ENCODE data around the gene SFMBT1. TPM values are rescaled to one million over a fixed set of nuclear protein-coding genes. Genes with fewer than 3 reads are reported as not detected.

The SFMBT1 gene
- total RNA-seq, 1 experiment from 2014 or later, result 14.8 TPM

GRCh38 chr3:53032609-53033008, 13.3 kb downstream of the SFMBT1 start:
- no peaks in the 10 kb centered on the region for H3K36me3 ChIP-seq (ENCODE audit: control insufficient read depth in 1 of 2, insufficient read depth in 2 of 2, low read length in 2 of 2)
- H3K4me2 ChIP-seq (ENCODE audit: low read length), result no peak overlapping the region
- no peaks in the 10 kb centered on the region for H3K27me3 ChIP-seq (ENCODE audit: insufficient read depth, low read length)
- DNase-seq (ENCODE audit: low read depth, low spot score) (no peak), ATAC-seq (no peak)
- POLR2A ChIA-PET, result no interaction called here
- intact Hi-C loops (cut with micrococcal nuclease), result no loop called here
- no peaks in the 10 kb centered on the region for H3K9me2 ChIP-seq (ENCODE audit: insufficient read depth)
- TF ChIP-seq JUND (IDR thresholded peaks at IDR 0.05) (no peak), EZH2 (IDR thresholded peaks at IDR 0.05) (no peak), RAD21 (IDR thresholded peaks at IDR 0.05; ENCODE audit: low read depth) (no peak), CEBPB (IDR thresholded peaks at IDR 0.05; ENCODE audit: low read depth) (no peak)
- RAD21 ChIA-PET (ENCODE audit: low non-redundant PET in 1 of 2, low total read pairs in 2 of 2, uncharacterized antibody in 2 of 2, unreplicated experiment in 2 of 2), result no interaction called here
- no peak overlapping the region for H3K27ac ChIP-seq (ENCODE audit: low read depth, low read length)
- no peak overlapping the region for H3K4me3 ChIP-seq (replicated peaks in 1 of 2; ENCODE audit: low read depth in 1 of 2, low read length in 2 of 2)
- BruUV-seq (replicated peaks), result no TSS peak
- CTCF ChIA-PET, result no interaction called here
- H2AFZ ChIP-seq (ENCODE audit: low read depth, low read length, poor library complexity, severe bottlenecking), result no peak overlapping the region
- peaks cover 7 to 14% of the 10 kb centered on the region in 2 experiments for H3K4me1 ChIP-seq (ENCODE audit: control insufficient read depth in 1 of 2, insufficient read depth in 2 of 2, low read length in 2 of 2)
- no peak overlapping the region for H3K9ac ChIP-seq (ENCODE audit: low read length)
- peaks cover 15% of the 10 kb centered on the region; the same call in 1 of the 2 replicates for H3K79me2 ChIP-seq (ENCODE audit: insufficient read depth, low read length)
- no peaks in the 10 kb centered on the region for H3K9me3 ChIP-seq (ENCODE audit: control insufficient read depth in 1 of 2, insufficient read depth in 1 of 2, low read depth in 1 of 2, low read length in 2 of 2)
- H4K20me1 ChIP-seq (ENCODE audit: insufficient read depth), result no peaks in the 10 kb centered on the region

- peaks cover 21% of the 10 kb centered on the region; the same call in 1 of the 2 replicates for H3K79me2 ChIP-seq (ENCODE audit: insufficient read depth, low read length)
- POLR2A ChIA-PET, result interaction anchor here (1.1 kb wide), 1 partner anchor 31 kb away, joined by 3 read pairs; no protein-coding TSS in a partner anchor
- ATAC-seq, result peak; percentile 67
- TF ChIP-seq CTCF (IDR thresholded peaks at IDR 0.05 in 2 of 3, conservative IDR thresholded peaks at IDR 0.05 in 1 of 3; ENCODE audit: borderline replicate concordance in 1 of 3, insufficient read depth in 1 of 3, low read depth in 2 of 3, low read length in 2 of 3) (no peak), RAD21 (IDR thresholded peaks at IDR 0.05; ENCODE audit: low read depth) (no peak), MAX (IDR thresholded peaks at IDR 0.05) (no peak), ZBTB33 (IDR thresholded peaks at IDR 0.05; ENCODE audit: extremely low read depth, insufficient replicate concordance, low read length) (no peak), ZFX (IDR thresholded peaks at IDR 0.05) (no peak), YY1 (IDR thresholded peaks at IDR 0.05; ENCODE audit: extremely low read depth, insufficient replicate concordance, low read depth, low read length) (no peak), REST (IDR thresholded peaks at IDR 0.05; ENCODE audit: low read depth) (no peak)
Observed at GRCh38 chr3:53030619-53031449, 15.0 kb downstream of the SFMBT1 start.

More at GRCh38 chr3:53030619-53031449, 15.0 kb downstream of the SFMBT1 start:
- intact Hi-C loops (cut with micrococcal nuclease), result no loop called here
- no peaks in the 10 kb centered on the region for H3K27me3 ChIP-seq (ENCODE audit: insufficient read depth, low read length)
- H3K36me3 ChIP-seq (ENCODE audit: control insufficient read depth in 1 of 2, insufficient read depth in 2 of 2, low read length in 2 of 2), result no peaks in the 10 kb centered on the region
- no TSS peak for BruUV-seq (replicated peaks)
- H3K27ac ChIP-seq (ENCODE audit: low read depth, low read length), result no peak overlapping the region
- no peak overlapping the region for H3K4me3 ChIP-seq (replicated peaks in 1 of 2; ENCODE audit: low read depth in 1 of 2, low read length in 2 of 2)
- peak overlapping the region; percentile 35 for H3K4me2 ChIP-seq (ENCODE audit: low read length)
- ChIA-PET RAD21 (ENCODE audit: low non-redundant PET in 1 of 2, low total read pairs in 2 of 2, uncharacterized antibody in 2 of 2, unreplicated experiment in 2 of 2) (no interaction called here), CTCF (interaction anchor here (0.6 kb wide), 1 partner anchor 27 kb away, joined by 4 read pairs; no protein-coding TSS in a partner anchor)
- no peak overlapping the region for H3K9ac ChIP-seq (ENCODE audit: low read length)
- H2AFZ ChIP-seq (ENCODE audit: low read depth, low read length, poor library complexity, severe bottlenecking), result no peak overlapping the region
- no peak for DNase-seq (ENCODE audit: low read depth, low spot score)
- peaks cover 7 to 14% of the 10 kb centered on the region in 2 experiments for H3K4me1 ChIP-seq (ENCODE audit: control insufficient read depth in 1 of 2, insufficient read depth in 2 of 2, low read length in 2 of 2)
- H4K20me1 ChIP-seq (ENCODE audit: insufficient read depth), result no peaks in the 10 kb centered on the region; the same call in 1 of the 2 replicates
- no peaks in the 10 kb centered on the region for H3K9me2 ChIP-seq (ENCODE audit: insufficient read depth)
- no peaks in the 10 kb centered on the region for H3K9me3 ChIP-seq (ENCODE audit: control insufficient read depth in 1 of 2, insufficient read depth in 1 of 2, low read depth in 1 of 2, low read length in 2 of 2)
